Endometrial microvascular endothelial cells (primary cell): ENCODE data around the gene BIRC3. TPM values are rescaled to one million over a fixed set of nuclear protein-coding genes. Genes with fewer than 3 reads are reported as not detected.
"Not testable (repeated sequence)": the region's sequence is repeated elsewhere in the genome, so short reads cannot be mapped to it uniquely, and the experiment has no call there.

Experiments used
- in situ Hi-C: cut with HindIII; loops from 2 replicates; pipeline ENCODE4 v1.10.0; 2017; ENCODE audit warnings: low sequenced_read_pairs, low pct_unique_long_range_greater_than_20kb; ENCODE audit errors: inconsistent ontology term
- total RNA-seq: library from RNA; depleted of rRNA; stranded (reverse); fragments of >200 nt; gene quantifications from one replicate; pipeline ENCODE4 v1.2.3, GENCODE V29; 2015; ENCODE audit errors: inconsistent ontology term

BIRC3 gene
- total RNA-seq, 1 donor from 2014 or later: 6.4 TPM

DNA sequence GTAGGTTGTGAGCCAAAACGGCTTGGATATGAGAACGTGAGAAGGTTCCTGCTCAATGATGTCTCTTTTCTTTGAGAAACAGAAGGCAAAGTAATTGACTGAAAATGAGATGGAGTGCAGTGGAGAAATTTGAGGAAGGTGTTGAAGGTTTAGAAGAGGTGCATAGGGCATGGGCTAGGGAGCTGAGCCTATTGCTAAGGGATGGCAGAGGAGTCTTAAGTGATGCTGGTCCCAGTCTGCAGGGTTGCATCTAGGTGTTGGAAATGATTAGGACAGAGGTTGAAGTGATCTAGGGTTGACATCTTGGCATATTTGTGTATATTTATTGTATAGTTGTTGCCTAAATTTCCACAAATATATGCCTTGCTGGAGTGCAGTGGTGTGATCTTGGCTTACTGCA, 2.3 kb downstream of the BIRC3 start:
- in situ Hi-C loops: no loop called here

DNA sequence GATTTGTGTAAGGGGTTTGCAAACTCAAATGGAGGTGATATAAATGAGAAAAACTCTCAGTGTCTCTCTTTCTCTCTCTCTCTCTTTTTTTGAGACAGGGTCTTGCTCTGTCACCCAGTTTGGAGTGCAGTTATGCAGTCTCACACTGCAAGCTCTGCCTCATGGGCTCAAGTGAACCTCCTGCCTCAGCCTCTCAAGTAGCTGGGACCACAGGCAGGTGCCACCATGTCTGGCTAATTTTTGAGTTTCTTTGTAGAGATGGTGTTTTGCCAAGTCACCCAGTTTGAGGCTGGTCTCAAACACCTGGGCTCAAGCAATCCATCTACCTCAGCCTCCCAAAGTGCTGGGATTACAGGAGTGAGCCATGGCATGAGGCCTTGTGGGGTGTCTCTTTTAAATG, 2.9 kb downstream of the BIRC3 start:
- in situ Hi-C loops: no loop called here

- in situ Hi-C loops: no loop called here
Observed at GRCh38 chr11:102320679-102321078, 3.4 kb downstream of the BIRC3 start.

DNA sequence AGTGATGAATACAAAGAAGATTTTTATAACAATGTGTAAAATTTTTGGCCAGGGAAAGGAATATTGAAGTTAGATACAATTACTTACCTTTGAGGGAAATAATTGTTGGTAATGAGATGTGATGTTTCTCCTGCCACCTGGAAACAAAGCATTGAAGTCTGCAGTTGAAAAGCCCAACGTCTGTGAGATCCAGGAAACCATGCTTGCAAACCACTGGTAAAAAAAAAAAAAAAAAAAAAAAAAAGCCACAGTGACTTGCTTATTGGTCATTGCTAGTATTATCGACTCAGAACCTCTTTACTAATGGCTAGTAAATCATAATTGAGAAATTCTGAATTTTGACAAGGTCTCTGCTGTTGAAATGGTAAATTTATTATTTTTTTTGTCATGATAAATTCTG, 5.3 kb downstream of the BIRC3 start:
- in situ Hi-C loops: no loop called here

- in situ Hi-C loops: no loop called here
Observed at GRCh38 chr11:102323542-102324251, 6.4 kb downstream of the BIRC3 start.

DNA sequence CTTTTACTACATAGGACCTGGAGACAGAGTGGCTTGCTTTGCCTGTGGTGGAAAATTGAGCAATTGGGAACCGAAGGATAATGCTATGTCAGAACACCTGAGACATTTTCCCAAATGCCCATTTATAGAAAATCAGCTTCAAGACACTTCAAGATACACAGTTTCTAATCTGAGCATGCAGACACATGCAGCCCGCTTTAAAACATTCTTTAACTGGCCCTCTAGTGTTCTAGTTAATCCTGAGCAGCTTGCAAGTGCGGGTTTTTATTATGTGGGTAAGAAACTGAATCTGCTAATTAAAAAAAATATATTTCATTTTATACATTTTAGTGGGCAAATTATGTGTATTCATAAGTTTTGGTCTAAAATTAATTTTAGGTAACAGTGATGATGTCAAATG, 7.8 kb downstream of the BIRC3 start:
- in situ Hi-C loops: no loop called here

DNA sequence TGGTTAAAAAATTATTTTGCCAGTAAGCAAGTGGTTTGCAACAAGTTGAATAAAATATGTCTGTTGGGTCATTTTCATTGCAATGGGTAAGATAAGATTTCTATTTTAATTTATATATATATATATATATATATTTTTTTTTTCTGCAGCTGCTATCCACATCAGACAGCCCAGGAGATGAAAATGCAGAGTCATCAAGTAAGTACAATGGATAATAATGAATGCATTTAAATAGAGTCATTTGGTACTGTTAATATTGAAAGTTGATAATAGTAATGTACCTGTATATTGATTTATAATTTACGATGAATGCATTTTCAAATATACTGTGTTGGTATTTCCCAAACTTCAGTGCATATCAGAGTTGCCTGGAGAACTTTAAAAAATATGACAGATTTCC, 11.5 kb downstream of the BIRC3 start:
- in situ Hi-C loops: no loop called here

DNA sequence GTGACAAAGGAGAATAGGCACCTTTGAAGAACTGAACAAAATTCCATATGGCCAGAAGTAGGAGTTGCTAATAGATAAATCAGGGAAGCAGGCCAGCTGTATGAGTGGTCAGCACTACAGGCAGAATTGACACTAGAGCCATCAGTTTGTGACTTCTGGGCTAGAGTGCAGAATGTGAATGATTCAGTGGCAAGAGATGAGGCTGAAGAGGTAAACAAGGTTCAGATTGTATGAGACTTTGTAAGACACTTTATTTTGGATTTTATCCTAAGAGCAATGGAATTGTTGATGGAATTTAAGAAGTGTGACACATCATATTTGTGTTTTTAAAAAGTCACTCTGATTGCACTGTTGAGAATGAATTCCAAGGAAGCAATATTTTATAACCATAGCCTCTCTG, 12.9 kb downstream of the BIRC3 start:
- in situ Hi-C loops: no loop called here

DNA sequence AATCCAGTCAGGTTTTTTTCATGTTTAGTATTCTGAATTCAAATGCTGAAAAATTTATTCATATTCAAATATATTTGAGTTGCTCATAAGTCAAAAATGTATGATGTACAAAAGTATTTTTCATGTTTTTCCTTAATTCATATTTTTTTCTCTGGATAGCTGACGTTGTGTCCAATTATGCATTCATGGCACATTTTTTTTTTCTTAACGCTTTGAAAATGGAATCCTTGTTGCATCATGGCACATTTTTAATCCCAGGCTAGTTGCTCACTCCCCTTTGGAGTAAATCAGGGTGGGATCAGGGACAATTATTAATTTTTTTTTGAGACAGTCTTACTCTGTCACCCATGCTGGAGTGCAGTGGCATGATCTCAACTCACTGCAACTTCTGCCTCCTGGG, 14.1 kb downstream of the BIRC3 start:
- in situ Hi-C loops: no loop called here

DNA sequence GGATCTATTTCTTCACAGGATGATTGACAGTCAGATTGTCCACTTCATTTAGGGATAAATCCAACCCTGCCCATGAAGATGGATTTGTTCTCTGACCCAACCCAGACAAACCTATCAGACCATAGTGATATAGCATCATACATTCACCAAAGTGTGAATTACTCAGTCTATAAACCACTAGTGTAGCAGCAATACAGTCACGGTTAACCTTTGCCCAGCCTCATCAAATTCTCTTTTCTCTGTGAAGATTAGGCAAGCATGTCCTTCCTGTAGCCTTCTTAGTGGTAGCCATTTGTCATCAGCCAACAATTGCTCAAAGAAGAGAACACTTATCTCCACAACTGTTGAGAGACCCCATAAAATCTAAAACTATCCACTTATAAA, 15.3 kb downstream of the BIRC3 start:
- in situ Hi-C loops: no loop called here

DNA sequence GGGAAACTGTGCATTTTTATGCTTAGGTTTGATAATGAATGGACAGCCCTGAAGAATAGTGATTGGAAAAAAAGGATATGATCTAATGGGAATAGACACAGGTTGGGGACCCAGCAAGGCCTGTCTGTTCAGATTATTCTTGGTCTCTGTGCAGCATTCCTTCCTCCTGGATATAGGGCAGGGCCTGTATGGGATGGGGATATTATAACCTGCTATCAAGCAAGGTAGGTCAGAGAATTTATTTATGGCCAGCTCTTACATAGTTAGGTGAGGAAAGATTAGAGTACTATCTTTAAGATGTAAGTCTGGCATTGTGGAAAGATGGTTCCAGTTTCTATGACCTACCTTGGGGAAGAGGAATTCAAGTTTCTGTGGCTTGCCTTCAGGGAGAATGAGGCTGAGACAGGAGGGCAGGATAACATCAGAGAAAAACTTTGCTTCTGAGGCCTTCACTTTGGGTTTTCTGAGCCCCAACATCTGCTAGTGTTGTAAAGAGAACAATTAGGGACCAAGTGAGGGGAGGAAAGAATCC, 21.3 kb downstream of the BIRC3 start:
- in situ Hi-C loops: no loop called here

- in situ Hi-C loops: not testable (repeated sequence)
Observed at GRCh38 chr11:102341311-102341710, 24.0 kb downstream of the BIRC3 start.

DNA sequence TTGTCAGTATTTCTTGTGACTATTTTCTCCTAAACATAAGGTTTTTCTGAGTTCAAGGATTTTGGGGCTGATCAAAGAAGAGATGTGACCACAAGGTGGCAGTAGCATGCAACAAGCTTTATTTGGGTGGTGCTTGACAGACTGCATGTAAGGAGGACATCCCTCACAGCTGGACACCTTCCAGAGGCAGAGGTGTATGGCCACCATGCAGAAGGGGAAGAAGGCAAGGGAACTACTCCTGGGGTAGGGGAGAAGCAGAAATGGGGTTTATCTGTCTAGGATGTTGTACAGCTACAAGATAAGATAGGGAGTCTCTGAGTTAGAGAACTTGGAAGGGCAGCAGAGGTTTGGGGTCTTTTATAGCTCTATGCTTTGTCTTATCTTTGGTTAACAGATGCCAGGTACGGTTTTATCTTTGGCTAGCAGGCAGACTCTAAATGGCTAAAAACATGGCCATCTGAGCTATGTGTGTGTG, 24.6 kb downstream of the BIRC3 start:
- in situ Hi-C loops: no loop called here

- in situ Hi-C loops: no loop called here
Observed at GRCh38 chr11:102343809-102344208, 26.5 kb downstream of the BIRC3 start.

DNA sequence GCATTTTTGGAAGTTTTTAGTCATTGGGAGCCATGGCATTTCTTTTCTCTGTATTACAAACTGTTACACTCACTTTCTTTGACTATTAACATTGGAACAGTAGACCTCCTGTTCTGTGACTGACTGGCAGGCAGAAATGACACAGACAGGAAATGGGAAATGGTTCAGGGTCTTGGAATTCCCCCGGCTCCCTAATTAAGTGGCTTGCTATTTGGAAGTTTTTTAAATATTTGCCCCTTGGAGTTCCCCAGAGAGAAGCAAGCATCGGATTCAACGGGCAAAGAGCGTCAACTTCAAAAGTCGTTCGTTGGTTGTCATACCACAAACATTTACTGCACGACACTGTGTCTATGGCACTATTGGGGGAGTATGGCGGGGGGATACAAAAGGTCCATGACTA, 28.6 kb downstream of the BIRC3 start:
- in situ Hi-C loops: no loop called here

DNA sequence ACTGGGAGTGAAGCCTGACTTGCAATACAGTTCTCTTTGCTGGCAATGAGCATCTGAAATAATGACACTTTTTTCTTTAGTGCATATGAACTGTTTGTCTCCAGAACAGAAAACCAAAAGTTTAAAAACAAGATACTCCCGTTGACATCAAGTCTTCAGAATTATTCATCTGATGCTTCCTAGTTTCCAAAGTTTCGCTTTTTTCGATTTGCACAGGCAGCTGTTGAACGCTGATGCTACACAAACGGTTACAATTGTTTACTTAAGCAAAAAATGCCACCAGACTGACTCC, 29.1 kb downstream of the BIRC3 start:
- in situ Hi-C loops: no loop called here

- in situ Hi-C loops: no loop called here
Observed at GRCh38 chr11:102346748-102347461, 29.6 kb downstream of the BIRC3 start, which contains the start of gene BIRC2. Gene BIRC2 (plus strand): TSS chr11:102347214. CDS start chr11:102349855, 2,641 bp downstream.

DNA sequence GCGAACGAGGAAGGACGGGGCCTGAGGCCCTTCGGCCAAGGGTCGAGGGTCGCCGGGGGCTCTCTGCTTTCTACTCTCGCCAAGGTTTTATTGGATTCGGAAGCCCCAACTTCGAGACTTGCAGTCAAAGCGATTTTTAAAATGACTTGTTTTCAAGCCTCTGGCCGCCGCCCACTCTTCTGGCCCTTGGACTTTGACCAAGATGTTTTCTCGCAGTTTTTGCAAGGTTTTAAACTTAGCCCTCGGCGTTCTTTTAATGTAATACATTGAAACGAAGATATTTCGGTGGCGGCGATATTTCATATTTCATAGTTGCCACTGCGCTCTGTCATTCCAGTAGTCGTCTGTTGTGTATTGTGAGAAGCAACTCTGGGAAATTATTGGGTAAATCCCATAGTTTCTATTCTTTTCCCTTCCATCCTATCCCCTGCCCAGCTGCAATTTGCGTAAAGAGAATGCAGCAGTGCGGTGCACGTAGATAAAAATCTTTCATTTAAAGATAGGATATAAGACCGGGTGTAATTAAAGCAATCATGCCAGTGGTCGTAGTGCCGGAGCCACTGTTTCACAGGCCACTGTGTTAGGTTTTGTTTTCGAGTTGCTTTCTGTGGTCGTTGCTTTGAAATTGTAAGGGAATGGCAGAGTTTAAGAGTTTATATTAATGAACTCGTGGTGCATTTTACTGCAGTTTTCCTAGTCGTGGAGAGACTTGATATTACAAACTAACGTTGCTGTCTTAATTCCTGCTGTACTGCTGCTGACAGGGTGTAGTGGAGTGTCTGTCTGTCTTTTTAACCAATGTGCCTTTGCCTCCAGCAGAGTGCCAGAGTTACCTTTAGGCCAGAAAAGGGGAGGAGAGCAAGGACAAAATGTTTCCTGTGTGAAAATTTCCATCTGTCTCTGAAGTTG, 30.4 kb downstream of the BIRC3 start:
- in situ Hi-C loops: no loop called here

GRCh38 chr11:102357116-102357515, 39.8 kb downstream of the BIRC3 start:
- in situ Hi-C loops: no loop called here
